IPS DF 6.9 (cell line): Measurements from ENCODE around the gene GALNTL6.

Experiments used
- DNase-seq: peaks from one replicate; pipeline ENCODE4 v3.0.0-alpha.2; 2013; ENCODE audit warnings: low read depth, low spot score
- H3K27ac ChIP-seq: one replicate; pipeline ENCODE4 v1.5.1; 2013; ENCODE audit warnings: low read length, control low read depth
- H3K27me3 ChIP-seq: 2 replicates; pipeline ENCODE4 v1.6.1; 2013; ENCODE audit warnings: mild to moderate bottlenecking, low read length; ENCODE audit not compliant: control insufficient read depth, insufficient read depth
- H3K36me3 ChIP-seq: 2 replicates; pipeline ENCODE4 v1.6.1; 2013; ENCODE audit warnings: low read length; ENCODE audit not compliant: control insufficient read depth, insufficient read depth
- H3K4me1 ChIP-seq: 2 replicates; pipeline ENCODE4 v1.6.1; 2013; ENCODE audit warnings: low read length; ENCODE audit not compliant: control insufficient read depth, insufficient read depth
- H3K4me3 ChIP-seq: 2 replicates; pipeline ENCODE4 v1.5.1; 2013; ENCODE audit warnings: mild to moderate bottlenecking, low read length
- H3K9me3 ChIP-seq: 2 replicates; pipeline ENCODE4 v1.6.1; 2013; ENCODE audit warnings: low read length, inconsistent platforms; ENCODE audit not compliant: control insufficient read depth, insufficient read depth
- WGBS: extraction: QIAGEN DNeasy Blood & Tissue Kit; methylation state at CpG from one replicate; pipeline ENCODE4 v1.1.7; 2013; ENCODE audit warnings: mixed read lengths, missing lambda C conversion rate; ENCODE audit not compliant: insufficient read length, insufficient coverage; 5-methylcytosine and 5-hydroxymethylcytosine counted together

Gene GALNTL6

DNA sequence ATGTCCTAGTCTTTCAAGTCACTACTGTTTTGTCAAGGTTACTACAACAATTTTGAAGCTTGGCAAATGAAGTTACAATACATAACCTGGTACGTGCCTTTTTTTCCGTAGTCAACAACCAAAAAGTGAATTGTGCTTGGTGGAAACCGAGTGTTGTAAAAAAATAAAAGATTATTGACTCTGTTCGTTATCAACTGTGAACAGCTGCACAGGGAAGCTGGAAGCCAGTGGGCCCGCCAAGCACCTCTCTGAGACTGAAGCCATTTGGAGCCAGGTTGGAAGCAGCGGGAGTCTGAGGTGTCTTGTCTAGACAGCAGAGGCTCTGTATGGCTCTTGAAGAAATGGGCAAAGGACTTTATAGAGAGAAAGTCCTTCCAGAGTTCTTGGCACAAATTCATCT lies 119.0 kb downstream of the GALNTL6 start:
- H3K4me3 ChIP-seq: no peak overlapping the region
- no CpG with 5 or more reads among the region's 6 CpGs for WGBS
- no peaks in the 10 kb centered on the region for H3K36me3 ChIP-seq
- H3K27me3 ChIP-seq: no peaks in the 10 kb centered on the region
- no peaks in the 10 kb centered on the region for H3K4me1 ChIP-seq
- H3K9me3 ChIP-seq: no peaks in the 10 kb centered on the region
- no peak overlapping the region for H3K27ac ChIP-seq
- DNase-seq: no peak

DNA sequence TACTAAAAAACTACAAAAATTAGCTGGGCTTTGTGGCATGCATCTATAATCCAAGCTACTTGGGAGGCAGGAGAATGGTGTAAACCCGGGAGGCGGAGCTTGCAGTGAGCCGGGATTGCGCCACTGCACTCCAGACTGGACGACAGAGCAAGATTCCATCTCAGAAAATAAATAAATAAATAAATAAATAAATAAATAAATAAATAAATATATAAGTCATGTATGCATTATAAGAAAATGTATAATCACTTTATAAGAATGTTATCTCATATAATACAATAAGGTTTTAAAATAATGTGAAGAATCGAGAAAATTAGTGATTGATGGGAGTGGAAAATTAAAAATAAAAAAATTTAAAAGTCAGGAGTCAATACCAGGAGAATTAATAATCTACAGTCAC lies 127.5 kb downstream of the GALNTL6 start:
- WGBS: 100% methylated on average over 1 of the region's 6 CpGs
- Histone ChIP-seq H3K4me3 (no peak overlapping the region), H3K4me1 (no peaks in the 10 kb centered on the region), H3K9me3 (no peaks in the 10 kb centered on the region), H3K27me3 (no peaks in the 10 kb centered on the region), H3K36me3 (no peaks in the 10 kb centered on the region), H3K27ac (no peak overlapping the region)
- DNase-seq: no peak

DNA sequence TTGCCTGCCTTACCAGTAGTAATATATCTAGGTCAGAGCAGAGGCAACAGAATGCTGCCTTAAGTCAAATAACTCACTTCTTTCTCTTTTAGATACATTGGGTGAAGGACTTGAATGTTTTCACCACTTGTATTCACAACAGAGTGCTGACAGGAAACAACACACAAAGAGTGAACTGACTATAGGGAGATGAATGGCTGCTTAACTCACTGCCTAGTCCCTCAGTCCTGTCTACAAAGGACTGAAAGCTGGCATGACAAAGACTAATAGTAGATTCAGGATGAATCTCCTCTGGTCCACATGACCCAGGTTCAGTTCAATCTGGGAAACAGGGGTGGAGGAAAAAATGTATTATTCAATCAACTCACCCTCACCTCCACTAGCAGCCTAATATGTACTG lies 134.2 kb downstream of the GALNTL6 start:
- Histone ChIP-seq H3K27ac (no peak overlapping the region), H3K4me1 (no peaks in the 10 kb centered on the region), H3K4me3 (no peak overlapping the region), H3K27me3 (no peaks in the 10 kb centered on the region), H3K36me3 (no peaks in the 10 kb centered on the region), H3K9me3 (no peaks in the 10 kb centered on the region)
- DNase-seq: no peak

DNA sequence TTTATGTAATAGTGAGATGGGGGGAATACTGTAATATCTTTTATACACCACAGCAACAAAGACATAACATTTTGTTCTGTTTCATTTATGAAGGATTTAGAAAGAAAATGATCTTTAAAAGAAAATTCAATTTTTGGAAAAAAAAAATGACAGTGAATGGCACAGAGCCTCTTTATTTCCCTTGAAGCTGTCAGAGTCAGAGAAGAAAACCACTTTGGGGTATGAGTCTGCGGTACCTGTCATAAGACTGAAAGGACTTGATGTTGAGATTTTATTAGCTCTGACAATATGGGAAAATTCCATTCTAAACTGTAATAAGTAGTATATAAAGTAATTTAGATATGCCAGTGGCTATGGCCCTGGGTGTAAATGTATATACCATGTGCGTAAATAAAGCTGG lies 134.8 kb downstream of the GALNTL6 start:
- Histone ChIP-seq H3K27ac (no peak overlapping the region), H3K36me3 (no peaks in the 10 kb centered on the region), H3K4me1 (no peaks in the 10 kb centered on the region), H3K9me3 (no peaks in the 10 kb centered on the region), H3K4me3 (no peak overlapping the region), H3K27me3 (no peaks in the 10 kb centered on the region)
- no CpG with 5 or more reads among the region's 2 CpGs for WGBS
- no peak for DNase-seq

DNA sequence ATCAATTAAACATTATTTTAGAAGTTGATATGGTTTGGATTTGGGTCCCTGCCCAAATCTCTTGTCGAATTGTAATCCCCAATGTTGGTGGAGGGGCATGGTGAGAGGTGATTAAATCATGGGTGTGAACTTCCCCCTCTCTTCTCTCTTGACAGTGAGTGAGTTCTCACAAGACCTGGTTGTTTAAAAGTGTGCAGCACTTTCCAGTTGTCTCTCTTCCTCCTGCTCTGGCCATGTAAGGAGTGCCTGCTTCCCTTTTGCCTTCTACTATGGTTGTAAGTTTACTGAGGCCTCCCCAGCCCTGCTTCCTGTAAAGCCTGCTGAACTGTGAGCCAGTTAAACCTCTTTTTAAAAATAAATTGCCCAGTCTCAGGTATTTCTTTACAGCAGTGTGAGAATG lies 141.4 kb downstream of the GALNTL6 start:
- H3K9me3 ChIP-seq: no peaks in the 10 kb centered on the region
- no CpG with 5 or more reads among the region's 1 CpG for WGBS
- no peaks in the 10 kb centered on the region for H3K27me3 ChIP-seq
- H3K36me3 ChIP-seq: no peaks in the 10 kb centered on the region
- no peak for DNase-seq
- H3K4me3 ChIP-seq: no peak overlapping the region
- H3K4me1 ChIP-seq: no peaks in the 10 kb centered on the region
- no peak overlapping the region for H3K27ac ChIP-seq

DNA sequence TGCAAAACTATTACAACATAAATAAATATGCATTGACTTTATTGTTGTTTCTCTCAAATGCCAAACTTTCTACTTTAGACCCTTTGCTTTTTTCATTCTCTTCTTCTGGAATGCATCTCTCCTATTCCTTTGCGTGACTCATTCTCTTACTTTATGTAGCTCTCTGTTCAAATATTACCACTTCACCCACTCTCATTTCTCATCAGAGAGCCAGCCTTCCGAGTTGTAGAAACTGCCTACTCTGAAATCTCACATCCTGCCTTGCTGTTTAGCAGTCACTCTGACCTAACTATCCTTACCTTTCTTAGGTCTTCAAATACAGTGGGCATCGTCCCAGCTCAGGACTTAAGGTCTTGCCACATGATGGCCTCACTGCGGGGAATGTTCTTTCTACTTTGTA lies 143.5 kb downstream of the GALNTL6 start:
- Histone ChIP-seq H3K36me3 (no peaks in the 10 kb centered on the region), H3K27me3 (no peaks in the 10 kb centered on the region), H3K27ac (no peak overlapping the region), H3K9me3 (no peaks in the 10 kb centered on the region), H3K4me3 (no peak overlapping the region), H3K4me1 (no peaks in the 10 kb centered on the region)
- DNase-seq: no peak
- WGBS: no CpG with 5 or more reads among the region's 4 CpGs

DNA sequence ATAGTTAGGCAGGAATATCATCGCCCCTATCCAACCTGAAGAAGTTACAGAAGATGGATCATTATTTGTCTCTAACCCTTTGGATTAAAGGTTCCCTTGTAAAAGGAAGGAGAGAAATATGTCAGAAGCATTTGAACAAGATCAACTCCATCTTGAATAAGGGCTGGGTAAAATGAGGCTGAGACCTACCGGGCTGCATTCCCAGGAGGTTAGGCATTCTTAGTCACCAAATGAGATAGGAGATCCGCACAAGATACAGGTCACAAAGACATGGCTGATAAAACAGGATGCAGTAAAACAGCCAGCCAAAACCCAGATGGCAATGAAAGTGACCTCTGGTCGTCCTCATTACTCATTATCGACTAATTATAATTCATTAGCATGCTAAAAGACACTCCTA lies 148.9 kb downstream of the GALNTL6 start:
- Histone ChIP-seq H3K27ac (no peak overlapping the region), H3K9me3 (no peaks in the 10 kb centered on the region), H3K27me3 (no peaks in the 10 kb centered on the region), H3K4me1 (0 out of 2 replicates have a peak, but pooled peaks cover 2% of the 10 kb centered on the region), H3K4me3 (no peak overlapping the region), H3K36me3 (no peaks in the 10 kb centered on the region)
- no peak for DNase-seq
- WGBS: no CpG with 5 or more reads among the region's 5 CpGs

DNA sequence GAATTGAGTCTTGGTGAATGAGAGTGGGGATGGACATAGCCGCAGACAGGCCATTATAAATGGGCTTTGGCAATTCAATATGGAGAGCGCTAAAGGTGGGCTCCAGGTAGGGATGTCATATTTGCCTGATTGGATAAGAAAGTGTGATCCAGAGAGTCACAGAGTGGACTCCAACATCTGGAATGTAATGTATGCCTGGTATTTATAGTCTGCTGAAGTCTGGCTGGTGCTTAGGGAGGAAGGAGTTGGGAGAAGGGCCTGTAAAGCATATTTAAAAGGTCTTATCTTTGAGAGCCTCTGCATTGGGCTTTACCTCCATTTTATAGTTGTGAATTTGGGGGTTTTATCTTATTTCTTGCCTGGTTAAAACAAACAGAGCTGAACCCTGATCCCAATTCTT lies 153.2 kb downstream of the GALNTL6 start:
- H3K4me1 ChIP-seq: 0 out of 2 replicates have a peak, but pooled peaks cover 2% of the 10 kb centered on the region
- no peaks in the 10 kb centered on the region for H3K9me3 ChIP-seq
- no CpG with 5 or more reads among the region's 2 CpGs for WGBS
- no peaks in the 10 kb centered on the region for H3K36me3 ChIP-seq
- no peak for DNase-seq
- H3K27ac ChIP-seq: no peak overlapping the region
- no peaks in the 10 kb centered on the region for H3K27me3 ChIP-seq
- no peak overlapping the region for H3K4me3 ChIP-seq

DNA sequence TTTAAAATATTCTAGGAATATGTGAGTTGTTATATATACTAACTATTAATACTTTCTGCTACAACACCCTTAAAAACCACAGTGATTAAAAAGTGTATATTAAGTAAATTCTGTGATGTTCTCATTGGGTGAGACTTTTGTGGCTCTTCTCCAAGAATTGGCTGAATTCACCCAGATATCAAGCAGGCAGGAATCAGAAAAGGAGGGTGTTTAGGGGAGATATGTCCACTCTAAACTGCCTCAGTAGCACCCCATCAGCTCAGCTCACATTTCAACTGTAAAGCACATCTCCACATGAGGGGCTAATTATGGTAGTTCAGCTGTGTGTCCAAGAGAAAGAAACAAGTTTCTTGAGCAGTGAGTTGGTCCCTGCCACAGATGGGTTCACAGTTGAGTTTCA lies 165.0 kb downstream of the GALNTL6 start:
- no peak for DNase-seq
- Histone ChIP-seq H3K4me3 (no peak overlapping the region), H3K4me1 (no peaks in the 10 kb centered on the region), H3K36me3 (no peaks in the 10 kb centered on the region), H3K27me3 (no peaks in the 10 kb centered on the region), H3K9me3 (no peaks in the 10 kb centered on the region), H3K27ac (no peak overlapping the region)

DNA sequence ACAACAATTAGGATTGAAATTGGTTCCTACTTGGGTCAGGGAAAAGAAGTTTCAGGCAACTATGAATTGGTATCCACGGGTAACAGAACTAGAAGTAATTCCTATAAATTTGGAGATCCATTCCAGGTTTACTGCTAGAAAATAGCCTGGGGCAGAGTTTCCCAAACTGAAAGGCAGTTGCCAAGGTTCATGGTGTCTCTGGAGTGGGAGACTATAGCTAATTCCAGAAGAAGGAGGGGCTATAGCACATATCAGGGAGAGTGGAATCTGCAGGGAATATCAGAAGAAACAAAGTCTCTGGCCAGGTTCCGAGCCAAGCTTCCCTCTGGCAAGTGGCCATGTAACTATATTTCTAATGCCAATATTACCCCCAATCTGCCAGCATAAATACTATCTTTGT lies 166.3 kb downstream of the GALNTL6 start:
- no peak for DNase-seq
- Histone ChIP-seq H3K36me3 (no peaks in the 10 kb centered on the region), H3K4me3 (no peak overlapping the region), H3K27ac (no peak overlapping the region), H3K4me1 (no peaks in the 10 kb centered on the region; the same call in 1 of the 2 replicates), H3K27me3 (no peaks in the 10 kb centered on the region), H3K9me3 (no peaks in the 10 kb centered on the region)
- no CpG with 5 or more reads among the region's 2 CpGs for WGBS

DNA sequence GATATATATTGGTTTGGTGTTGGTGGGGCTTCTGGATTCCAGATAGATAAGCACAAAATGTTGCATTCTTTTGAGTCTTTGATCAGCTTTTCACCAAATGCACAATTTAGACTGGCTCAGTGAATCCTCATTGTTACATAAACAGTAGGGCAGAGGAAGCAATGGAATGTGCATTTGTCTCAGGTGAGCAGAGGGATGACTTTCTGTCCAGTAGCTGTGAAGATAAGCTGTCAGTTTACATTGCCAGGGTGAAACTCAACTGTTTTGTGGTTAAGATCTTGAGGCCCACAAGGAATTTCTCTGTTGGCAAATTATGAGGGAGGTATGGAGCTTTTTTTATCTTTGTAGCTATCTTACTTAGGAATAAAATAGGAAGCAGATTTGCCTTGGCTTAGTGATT lies 168.0 kb downstream of the GALNTL6 start:
- H3K36me3 ChIP-seq: no peaks in the 10 kb centered on the region
- no peak overlapping the region for H3K27ac ChIP-seq
- no peaks in the 10 kb centered on the region for H3K27me3 ChIP-seq
- H3K4me1 ChIP-seq: no peaks in the 10 kb centered on the region; the same call in 1 of the 2 replicates
- H3K9me3 ChIP-seq: no peaks in the 10 kb centered on the region
- no peak for DNase-seq
- no peak overlapping the region for H3K4me3 ChIP-seq
